NCI-H748 (cell line): ENCODE results near the gene FAM43B.
A peak's percentile ranks its signal among the peaks of the same experiment; 100 is the strongest.
"Not testable (repeated sequence)": the region's sequence is repeated elsewhere in the genome, so short reads cannot be mapped to it uniquely, and the experiment has no call there.

Experiments used
- DNase-seq: peaks from one replicate; lab custom pipeline; 2025; ENCODE audit not compliant: unreplicated experiment; lab: John Stamatoyannopoulos, UW

Gene FAM43B, protein sequence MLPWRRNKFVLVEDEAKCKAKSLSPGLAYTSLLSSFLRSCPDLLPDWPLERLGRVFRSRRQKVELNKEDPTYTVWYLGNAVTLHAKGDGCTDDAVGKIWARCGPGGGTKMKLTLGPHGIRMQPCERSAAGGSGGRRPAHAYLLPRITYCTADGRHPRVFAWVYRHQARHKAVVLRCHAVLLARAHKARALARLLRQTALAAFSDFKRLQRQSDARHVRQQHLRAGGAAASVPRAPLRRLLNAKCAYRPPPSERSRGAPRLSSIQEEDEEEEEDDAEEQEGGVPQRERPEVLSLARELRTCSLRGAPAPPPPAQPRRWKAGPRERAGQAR

DNA sequence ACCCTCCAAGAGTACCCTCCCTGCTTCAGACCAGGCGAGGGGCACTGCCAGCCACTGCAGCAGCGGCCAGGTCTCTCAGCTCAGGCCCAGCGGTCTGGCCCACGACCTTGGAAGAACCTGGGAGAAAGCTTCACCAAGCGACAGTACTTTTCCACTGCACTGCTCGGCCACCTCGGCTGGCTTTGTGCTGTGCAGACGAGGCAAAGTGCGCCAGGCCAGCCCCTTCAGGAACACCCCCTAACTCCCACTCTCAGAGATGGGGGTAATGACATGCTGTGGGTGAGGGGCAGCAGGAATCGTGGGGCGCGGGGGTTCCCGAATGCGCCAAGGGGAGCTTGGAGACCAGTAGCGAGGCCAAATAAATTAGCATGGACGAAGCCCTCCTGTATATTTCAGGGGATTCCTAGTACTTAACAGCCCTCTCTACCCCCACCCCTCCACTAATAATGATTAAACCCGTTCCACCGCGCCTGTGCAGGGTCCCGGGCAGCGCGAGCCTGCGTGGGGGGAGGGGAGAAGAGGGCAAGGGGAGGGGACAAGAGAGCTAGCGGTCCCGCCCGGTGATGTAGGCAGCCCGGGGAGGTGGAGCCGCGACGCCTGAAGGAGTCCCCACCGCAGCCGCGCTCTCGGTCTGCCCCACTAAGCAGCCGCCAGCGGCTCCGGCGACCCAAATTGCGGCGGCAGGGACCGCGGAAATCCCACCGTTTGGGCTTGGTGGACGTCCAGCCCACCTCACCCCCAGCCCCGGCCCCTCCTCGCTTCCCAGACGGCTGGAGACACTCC is at the start of gene FAM43B:
FAM43B (plus strand) TSS at position 629 of the 783 bp plus-strand sequence. CDS start 401 bp downstream, outside the sequence.
- peak; percentile 49 for DNase-seq

DNA sequence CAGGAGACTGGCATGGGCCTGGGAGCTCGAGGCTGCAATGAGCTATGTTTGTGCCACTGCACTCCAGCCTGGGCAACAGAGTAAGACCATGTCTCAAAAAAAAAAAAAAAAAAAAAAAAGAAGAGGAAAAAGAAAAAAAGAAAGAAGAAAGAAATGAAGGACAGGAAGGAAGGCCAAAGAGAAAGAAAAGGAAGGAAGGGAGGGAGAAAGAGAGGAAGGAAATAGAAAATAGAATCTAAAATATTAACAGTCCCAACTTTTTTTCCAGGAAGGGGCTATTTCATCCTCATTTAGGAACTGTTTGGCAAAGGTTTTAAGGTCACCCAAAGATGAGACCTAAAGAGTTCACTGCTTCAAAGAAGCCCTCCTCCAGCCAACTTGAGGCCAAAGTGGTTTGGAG is 46.9 kb upstream of the FAM43B start:
- DNase-seq: no peak

DNA sequence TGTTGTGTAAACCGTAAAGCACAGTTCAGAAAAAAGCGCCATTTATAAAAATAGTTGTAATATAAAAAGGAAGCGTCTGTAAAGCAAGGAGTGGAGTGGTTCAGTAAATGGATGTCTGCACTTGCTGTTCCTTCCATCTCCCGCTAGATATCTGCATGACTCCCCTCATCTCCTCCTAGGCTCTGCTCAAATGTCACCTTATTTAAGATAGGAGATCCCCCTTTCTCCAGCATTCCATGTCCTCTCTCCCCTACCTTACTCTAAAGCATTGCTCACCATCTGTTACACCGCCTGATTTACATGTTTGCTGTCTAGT is 45.2 kb upstream of the FAM43B start:
- no peak for DNase-seq

DNA sequence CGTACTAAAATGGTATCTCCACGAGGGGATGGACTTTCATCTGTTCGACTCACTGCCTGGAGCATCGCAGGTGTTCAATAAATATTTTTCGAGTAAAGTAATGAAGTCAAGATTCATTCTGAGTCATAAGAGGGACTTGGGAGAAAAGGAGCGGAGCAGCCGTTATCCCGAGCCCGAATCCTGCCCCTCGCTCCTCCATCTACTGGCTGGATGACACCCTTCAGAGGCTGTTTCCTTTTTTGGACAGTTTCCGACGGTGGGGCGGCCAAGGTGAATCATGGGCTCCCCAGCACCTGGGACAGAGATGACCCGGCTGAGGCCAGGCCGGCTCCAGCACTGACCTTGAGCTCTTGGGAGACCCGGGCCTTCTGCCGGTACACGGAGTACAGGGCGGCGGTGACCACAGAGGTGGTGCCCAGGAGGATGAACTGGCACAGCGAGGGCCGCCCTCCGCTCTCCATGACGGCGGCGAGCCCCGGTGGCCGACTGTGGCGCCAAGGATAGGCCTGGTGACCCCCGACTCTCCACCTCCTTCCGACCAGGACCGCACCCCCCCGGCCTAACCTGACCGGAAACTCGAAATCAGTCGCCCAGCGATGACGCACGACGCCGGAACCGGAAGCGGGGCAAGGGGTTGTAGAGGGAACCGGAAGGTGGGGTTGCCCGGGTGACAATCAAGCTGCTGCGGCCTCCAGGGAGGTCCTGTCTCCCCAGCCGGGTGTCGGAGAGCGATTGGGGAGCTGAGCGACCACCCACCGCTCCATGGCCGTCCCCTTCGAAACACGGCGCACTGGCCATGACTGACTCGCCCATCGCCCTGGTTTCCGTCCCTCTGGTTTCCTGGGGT is 44.6 kb upstream of the FAM43B start, which contains the start of gene MUL1:
MUL1 (minus strand) TSS at position 588 of the 847 bp plus-strand sequence; CDS start at position 461, 127 bp downstream.
- peak; percentile 90 for DNase-seq

DNA sequence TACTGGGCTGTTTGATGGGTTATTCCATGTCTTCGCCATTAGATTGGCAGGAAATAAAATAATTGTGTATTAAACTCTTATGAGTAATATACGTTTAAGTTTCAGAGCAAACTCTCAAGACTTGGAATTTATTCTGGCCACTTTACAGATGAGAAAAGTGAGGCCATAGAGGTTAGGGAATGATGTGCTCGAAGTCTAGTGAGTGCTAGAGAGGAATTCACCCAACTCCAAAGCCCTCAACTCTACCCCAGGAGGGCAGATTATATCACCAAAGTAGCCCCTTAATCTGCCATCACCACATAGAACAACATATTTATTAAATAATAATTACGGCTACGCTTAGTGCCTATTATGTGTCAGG is 44.0 kb upstream of the FAM43B start:
- DNase-seq: no peak

DNA sequence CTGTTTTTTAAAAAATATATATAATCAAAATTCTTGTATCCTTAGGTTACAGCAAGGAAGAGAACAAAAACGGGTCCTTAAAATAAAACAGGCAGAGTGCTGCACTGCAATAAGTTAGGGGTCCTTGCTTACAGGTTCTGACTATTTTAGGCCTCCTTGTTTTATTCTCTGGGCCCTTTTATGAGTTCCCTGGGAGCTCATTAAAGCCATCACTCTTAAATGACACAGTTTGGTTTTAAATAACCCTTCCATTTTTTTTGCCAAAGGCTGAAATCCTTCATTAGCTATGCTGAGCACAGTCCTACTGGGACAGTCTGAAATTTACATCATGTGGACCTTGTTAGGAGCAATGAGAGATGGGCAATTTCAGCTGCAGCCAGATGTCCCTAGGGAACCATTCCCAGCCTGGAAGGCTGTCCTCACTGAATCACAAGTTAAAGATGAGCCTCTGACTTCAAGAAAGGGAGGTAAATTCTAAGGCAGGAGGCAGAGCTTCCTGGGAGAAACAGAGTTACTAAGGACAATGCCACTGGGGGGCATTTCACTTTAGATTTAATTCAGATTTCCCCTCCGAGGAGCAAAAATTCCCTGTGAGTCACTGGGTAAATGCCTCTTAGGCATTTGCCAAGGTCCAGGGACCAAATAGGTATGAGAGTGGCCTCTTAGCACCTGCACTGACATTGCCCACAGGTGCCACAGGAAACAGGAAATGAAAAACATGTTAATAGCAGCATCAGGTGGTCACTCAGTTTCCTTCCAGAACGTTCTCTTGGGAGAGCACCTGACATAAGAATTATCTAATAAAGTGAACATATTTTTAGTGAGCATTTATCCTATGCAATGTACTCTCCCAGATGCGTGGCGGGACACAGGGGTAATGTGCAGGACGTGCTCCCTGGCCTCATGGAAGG is 40.6 kb upstream of the FAM43B start:
- DNase-seq: no peak

DNA sequence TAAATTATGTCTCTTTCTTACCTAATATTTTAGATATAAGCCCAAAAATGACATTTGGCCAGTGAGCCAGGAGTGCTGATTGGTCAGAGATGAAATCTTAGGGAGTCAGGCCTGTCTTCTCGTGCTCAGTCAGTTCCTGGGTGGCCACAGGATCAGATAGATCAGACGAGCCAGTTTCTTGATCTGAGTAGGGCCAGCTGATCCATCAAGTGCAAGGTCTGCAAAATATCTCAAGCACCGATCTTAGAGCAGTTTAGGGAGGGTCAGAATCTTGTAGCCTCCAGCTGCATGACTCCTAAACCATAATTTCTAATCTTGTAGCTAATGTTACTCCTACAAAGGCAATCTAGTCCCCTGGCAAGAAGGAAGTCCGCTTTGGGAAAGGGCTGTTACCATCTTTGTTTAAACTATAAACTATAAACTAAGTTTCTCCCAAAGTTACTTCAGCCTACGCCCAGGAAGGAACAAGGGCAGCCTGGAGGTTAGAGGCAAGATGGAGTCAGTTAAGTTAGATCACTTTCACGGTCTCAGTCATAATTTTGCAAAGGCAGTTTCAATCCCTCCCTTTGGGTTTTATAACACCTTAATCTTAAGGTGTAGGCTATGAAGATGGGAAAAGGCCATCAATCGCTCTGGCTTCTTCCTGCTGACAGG is 32.6 kb upstream of the FAM43B start:
- DNase-seq: not testable (repeated sequence)

DNA sequence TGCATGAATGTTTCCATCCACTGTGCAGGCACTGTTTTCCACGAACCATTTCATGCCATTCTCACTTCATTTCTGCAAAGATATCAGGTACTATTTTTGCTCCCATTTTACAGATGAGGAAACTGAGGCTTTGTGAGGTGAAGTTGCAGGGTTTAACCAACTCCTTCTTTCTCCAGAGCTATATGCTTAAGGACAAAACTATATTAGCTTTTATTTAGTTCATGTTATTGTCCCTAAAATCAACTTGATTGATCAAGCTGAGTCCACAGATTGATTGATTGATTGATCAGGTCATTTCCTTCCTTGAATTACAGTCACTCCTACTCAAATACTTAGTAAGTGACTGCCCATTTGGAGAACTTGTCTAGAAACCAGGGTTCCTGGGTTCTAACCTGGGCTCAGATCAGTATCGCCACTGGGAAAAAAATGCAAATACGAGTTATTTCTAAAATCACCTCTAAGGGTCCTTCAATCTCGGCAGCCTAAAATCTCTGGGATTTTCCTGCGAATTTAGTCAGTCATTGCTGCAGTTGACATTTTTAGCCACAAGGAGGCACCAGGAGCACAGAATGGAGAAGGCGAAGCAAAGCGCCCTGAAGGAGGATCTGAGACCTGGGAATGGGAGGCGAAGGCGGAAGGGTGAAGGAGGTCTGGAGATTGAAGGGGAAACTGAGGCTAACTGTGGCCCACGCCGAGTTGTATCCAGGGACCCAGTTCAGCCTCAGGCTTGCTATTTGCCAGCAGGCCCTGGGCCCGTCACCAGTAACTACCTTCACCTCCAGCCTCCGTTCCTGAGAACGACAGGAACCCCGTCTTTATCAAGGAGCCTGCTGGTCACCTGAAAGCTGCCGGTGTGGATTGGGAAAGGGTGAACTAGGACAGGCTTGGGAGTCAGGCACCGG is 30.2 kb upstream of the FAM43B start:
- DNase-seq: peak; percentile 69

DNA sequence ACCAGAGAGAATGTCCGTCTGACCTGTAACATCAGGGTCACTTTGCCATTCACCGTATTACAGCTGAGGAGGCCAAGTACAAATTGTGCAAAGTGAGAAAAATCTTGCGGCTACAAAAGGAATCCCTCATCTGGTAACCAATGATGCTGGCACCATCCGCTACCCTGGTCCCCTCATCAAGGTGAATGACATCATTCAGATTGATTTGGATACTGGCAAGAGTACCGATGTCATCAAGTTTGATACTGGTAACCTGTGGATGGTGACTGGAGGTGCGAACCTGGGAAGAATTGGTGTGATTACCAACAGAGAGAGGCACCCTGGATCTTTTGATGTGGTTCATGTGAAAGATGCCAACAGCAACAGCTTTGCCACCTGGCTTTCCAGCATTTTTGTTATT is 26.1 kb upstream of the FAM43B start:
- DNase-seq: no peak

DNA sequence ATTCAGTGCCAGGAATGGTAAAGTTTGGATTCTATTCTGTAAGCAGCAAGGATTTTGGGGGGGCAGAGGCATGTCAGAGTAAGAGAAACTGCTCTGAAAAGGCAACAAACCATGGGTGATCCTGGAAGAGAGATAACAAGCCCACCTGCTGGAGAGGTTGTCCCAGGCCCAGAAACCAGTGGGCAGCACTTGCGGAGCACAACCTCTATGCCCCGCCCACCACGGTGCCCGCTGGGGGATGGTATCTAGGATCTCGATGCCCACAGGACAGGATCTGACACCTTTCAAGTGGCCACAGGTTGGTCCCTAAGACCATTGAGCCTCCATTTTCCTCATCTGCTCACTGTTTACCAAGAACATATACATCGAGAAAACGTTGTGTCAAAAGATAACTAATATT is 24.2 kb upstream of the FAM43B start:
- DNase-seq: no peak

DNA sequence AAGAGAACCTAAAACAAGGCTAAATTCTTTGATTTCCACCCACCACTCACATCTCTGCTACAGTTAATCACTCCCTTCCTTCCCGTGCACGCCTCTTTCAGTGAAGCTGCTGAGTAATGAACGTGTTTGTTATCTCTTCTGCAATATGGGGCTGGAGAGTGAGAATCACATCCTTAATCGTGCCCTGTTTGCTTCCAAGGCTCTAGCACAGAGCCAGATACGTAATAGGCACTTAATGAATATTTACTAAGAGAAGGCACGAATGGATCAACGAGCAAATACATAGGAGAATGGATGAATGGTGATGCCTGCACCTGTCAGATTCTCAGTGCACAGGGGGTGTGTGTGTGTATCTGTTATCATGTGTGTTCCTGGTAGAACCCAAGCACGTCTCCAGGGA is 22.1 kb upstream of the FAM43B start:
- peak; percentile 81 for DNase-seq

DNA sequence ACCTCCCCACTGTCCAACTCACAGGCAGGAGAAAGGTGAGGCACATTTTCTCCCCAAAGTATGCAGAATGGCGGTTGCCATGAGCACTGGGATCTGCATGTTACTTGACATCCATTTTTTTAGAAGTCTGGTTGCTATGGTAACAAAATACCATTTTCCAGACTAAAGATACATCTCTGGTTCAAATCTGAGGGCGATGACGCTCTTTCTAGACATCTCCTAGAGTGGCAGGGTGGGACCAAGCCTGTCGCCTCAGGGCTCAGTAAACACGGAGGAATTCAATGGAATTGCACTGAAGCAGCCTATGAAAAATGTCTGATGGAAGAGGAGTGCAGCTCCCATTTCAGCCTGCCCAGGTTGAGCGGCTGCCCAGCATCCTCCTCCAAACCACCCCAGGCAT is 21.5 kb upstream of the FAM43B start:
- DNase-seq: peak; percentile 59

DNA sequence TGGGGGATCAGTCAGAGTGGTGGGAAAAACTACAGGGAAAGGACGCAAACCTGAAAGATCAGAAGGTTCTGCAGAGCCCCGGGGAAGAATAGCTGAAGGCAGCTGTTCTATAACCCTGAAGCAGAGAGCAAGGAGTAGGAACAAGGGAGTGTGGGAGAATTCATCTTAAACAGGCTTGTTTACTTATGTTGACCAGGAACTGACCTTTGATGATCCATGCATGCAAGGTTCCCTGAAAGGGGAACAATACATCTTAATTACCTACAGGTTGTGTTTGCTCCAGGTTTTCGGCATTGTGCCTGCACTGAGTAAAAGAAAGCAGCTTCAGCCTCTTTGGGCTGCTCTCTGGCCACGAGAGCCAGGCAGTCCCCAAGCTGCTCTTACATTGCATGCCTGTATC is 18.7 kb upstream of the FAM43B start:
- no peak for DNase-seq

DNA sequence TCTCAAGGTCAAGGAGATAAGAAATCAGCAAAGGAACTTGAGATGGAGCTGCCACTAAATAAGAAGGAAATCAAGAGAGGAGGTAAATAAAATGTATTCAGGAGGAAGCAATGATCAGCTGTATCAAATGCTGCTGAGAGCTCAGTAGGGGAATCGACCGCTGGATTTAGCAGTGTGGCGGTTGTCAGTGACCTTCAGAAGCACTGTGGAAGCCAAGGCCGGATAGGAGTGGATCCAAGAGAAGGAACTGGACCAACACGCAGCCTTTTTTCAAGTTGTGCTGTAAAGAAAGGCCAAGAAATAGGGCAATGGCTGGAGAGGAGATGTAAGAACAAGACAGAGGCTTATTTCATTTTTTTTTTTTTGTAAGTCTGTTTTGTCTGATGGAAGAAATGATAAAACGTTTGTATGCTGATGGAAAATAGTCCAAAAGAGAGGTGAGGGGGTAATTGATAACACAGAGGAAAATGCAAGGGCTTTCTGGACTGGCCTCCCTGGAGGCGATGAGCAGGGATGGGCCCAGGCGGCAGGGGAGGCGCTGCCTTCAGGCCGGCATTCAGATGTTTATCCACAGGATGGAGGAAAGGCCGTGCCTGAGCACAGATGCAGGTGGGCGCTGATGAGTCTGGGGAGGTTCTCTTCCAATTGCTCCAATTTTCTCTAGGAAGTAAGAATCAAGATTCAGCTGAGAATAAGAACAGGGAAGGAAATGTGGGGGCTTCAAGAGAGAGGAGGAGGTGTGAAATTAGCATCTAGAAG is 17.5 kb upstream of the FAM43B start:
- DNase-seq: no peak

DNA sequence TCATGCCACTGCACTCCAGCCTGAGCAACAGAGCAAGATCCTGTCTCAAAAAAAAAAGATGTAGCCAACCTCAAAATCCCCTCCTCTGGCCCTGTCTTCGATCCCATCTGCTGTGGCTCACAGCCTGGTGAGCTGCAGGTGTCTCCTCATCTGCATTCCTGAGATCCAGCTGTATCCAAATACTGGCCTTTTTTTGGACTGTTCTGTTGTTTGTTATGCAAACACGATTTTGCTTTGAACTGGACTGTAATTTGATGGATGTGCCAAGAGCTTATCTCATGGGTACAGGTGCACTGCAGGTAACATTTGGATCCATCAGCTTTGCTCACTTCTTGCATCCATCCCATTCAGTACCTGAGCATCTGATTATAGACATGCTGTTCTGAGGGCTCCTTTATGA is 14.1 kb upstream of the FAM43B start:
- DNase-seq: peak; percentile 48

DNA sequence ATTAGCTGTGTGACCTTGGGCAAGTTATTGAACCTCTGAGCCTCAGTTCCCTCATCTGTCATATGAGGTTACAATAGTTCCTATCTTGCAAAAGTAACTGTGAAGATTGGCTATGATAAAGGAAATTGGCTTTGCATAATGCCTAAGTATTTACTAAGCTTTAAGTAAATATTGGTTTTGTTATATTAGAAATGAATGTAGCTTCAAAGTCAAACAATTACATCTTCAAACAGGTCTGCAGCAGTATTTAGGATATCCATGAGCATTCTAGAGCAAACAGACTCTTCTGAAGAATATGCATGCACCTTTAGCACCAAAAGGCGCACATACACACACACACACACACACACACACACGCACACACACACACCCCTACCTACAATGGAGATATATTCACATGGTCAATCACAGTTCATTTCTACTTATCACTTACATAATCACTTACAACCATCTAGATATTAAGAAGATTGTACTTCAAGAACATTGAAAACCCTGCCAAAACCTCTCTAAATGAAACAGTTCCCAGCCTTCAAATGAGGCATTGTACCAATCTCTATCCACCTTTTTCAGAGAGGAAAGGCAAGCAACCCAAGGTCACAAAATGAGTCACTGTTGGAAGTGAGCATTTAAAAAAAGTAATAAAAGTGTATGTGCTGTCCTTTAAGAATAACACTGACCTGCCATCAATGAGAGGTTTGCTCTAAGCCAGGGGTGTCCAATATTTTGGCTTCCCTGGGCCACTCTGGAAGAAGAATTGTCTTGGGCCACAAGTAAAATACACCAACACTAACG is 13.4 kb upstream of the FAM43B start:
- no peak for DNase-seq

DNA sequence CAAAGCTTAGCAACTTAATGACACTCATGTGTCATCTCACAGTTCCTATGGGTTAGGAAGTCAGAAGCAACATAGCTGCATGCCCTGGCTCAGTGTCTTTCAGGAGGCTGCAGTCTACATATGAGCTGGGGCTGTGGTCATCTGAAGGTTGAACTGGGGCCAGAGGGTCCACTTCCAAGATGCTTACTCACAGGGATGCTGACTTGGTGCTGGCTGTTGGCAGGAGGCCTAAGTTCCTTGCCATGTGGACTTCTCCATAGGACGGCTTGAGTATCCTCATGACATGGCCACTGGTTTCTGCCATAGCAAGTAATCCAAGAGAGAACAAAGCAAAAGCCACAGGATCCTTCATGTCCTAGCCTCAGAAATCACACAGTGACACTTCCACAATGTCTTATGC is 12.1 kb upstream of the FAM43B start:
- DNase-seq: no peak

DNA sequence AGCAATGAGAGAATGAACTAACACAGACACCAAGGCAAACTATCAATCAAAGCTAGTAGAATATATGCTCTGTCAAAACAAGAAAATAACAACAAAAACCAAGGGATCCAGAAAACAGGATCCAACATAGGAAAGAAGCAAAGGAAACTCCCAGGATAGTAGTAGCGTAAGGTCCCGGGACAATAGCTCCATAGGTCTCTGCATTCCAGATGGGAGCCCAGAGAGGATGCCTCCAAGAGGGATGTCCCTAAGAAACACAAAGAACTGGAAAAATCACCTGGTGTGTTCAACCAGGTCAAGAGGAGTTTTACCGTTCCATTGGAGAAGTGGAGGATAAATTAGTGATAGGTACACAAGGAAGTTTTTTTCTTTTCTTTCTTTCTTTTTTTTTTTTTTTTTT is 5.7 kb upstream of the FAM43B start:
- DNase-seq: no peak
